ENCODE measurements around the gene ROR2. TPM values are rescaled to one million over a fixed set of nuclear protein-coding genes. Genes with fewer than 3 reads are reported as not detected.

ROR2 gene
- total and polyA plus RNA-seq, 4 donors: 0.13 to 0.84 (median 0.52) TPM

DNA sequence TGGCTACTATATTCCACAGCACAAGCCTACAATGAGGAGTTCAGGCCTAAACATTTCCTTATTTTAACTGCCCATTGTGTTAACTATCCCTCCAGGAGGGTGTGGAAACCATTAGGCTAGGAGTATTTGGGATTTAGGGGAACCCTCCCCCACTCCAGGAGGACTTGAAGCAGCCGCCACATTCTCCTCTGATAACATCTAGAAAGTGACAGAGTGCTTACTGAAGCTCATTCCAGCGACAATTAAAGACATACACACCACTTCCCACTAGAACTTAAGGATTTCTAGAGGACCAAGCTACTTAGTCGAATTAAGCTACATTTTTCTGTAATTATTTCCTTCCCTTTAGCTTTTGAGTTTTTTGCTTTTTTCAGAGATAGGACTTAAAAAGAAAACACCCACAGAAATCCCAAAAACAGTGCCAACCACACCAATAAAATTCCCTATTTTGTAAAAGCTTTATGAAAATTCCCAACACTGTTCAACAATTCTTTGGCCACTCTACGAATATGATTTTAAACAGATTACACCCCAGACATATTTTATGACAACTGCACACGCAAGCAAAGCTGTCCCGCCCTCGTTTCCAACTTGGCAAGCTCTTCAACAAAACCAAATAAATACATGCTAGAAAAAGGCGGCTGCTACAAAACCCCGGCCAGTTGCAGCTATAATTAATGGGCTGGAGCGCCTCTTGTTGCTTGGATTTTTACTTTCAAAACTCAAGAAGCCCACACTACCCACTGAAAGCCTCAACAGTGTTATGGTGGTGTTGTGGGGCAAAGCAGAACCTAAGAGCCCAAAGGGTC, 4.5 kb downstream of the ROR2 start (continued):
- TF ChIP-seq HNF4A (conservative IDR thresholded peaks at IDR 0.05): no peak

DNA sequence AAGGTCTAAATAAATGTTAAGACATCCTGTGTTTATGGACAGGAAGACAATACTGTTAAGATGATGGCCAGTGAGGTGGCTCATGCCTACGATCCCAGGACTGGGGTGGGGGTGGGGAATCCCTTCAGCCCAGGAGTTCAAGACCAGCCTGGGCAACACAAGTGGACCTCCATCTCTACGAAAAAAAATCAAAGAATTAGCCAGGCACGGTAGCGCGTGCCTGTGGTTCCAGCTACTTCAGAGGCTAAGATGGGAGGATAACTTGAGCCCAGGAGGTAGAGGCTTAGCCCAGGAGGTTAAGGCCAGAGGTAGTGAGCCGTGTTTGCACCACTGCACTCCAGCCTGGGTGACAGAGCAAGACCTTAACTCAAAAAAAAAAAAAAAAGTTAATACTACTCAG, 5.3 kb downstream of the ROR2 start:
- TF ChIP-seq FOXA1 (IDR thresholded peaks at IDR 0.05) (no peak), SP1 (IDR thresholded peaks at IDR 0.05) (no peak), HNF4A (conservative IDR thresholded peaks at IDR 0.05) (no peak), RXRA (IDR thresholded peaks at IDR 0.05) (no peak), RAD21 (IDR thresholded peaks at IDR 0.05) (no peak), EGR1 (IDR thresholded peaks at IDR 0.05; ENCODE audit: low read depth in 2 of 2) (no peak), NR2F2 (IDR thresholded peaks at IDR 0.05) (no peak)
- TF ChIP-seq, protein P1, sequence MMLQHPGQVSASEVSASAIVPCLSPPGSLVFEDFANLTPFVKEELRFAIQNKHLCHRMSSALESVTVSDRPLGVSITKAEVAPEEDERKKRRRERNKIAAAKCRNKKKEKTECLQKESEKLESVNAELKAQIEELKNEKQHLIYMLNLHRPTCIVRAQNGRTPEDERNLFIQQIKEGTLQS (IDR thresholded peaks at IDR 0.05): no peak
- TF ChIP-seq, protein P2, sequence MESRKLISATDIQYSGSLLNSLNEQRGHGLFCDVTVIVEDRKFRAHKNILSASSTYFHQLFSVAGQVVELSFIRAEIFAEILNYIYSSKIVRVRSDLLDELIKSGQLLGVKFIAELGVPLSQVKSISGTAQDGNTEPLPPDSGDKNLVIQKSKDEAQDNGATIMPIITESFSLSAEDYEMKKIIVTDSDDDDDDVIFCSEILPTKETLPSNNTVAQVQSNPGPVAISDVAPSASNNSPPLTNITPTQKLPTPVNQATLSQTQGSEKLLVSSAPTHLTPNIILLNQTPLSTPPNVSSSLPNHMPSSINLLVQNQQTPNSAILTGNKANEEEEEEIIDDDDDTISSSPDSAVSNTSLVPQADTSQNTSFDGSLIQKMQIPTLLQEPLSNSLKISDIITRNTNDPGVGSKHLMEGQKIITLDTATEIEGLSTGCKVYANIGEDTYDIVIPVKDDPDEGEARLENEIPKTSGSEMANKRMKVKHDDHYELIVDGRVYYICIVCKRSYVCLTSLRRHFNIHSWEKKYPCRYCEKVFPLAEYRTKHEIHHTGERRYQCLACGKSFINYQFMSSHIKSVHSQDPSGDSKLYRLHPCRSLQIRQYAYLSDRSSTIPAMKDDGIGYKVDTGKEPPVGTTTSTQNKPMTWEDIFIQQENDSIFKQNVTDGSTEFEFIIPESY (IDR thresholded peaks at IDR 0.05): no peak
- TF ChIP-seq, protein P3, sequence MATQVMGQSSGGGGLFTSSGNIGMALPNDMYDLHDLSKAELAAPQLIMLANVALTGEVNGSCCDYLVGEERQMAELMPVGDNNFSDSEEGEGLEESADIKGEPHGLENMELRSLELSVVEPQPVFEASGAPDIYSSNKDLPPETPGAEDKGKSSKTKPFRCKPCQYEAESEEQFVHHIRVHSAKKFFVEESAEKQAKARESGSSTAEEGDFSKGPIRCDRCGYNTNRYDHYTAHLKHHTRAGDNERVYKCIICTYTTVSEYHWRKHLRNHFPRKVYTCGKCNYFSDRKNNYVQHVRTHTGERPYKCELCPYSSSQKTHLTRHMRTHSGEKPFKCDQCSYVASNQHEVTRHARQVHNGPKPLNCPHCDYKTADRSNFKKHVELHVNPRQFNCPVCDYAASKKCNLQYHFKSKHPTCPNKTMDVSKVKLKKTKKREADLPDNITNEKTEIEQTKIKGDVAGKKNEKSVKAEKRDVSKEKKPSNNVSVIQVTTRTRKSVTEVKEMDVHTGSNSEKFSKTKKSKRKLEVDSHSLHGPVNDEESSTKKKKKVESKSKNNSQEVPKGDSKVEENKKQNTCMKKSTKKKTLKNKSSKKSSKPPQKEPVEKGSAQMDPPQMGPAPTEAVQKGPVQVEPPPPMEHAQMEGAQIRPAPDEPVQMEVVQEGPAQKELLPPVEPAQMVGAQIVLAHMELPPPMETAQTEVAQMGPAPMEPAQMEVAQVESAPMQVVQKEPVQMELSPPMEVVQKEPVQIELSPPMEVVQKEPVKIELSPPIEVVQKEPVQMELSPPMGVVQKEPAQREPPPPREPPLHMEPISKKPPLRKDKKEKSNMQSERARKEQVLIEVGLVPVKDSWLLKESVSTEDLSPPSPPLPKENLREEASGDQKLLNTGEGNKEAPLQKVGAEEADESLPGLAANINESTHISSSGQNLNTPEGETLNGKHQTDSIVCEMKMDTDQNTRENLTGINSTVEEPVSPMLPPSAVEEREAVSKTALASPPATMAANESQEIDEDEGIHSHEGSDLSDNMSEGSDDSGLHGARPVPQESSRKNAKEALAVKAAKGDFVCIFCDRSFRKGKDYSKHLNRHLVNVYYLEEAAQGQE (IDR thresholded peaks at IDR 0.05): no peak
- Histone ChIP-seq H3K4me3 (ENCODE audit: low read depth in 1 of 3, low read length in 3 of 3) (no peak overlapping the region), H3K36me3 (ENCODE audit: control insufficient read depth in 4 of 4, insufficient read depth in 3 of 4, low read depth in 1 of 4, low read length in 3 of 4) (no peaks in the 10 kb centered on the region), H3K4me1 (ENCODE audit: control insufficient read depth in 4 of 4, insufficient read depth in 4 of 4, low read length in 3 of 4) (peaks cover 4 to 12% (median 10%) of the 10 kb centered on the region in 4 donors), H3K9ac (ENCODE audit: low read depth in 1 of 2, low read length in 2 of 2) (no peak overlapping the region), H3K27ac (ENCODE audit: low read depth in 1 of 2, low read length in 2 of 2) (no peak overlapping the region), H3K9me3 (ENCODE audit: control insufficient read depth in 4 of 4, low read length in 3 of 4) (peaks cover 0 to 3% (median 0%) of the 10 kb centered on the region in 4 donors), H3K27me3 (ENCODE audit: control insufficient read depth in 4 of 4, insufficient read depth in 4 of 4, low read length in 3 of 4) (peaks cover 4 to 12% (median 9%) of the 10 kb centered on the region in 4 donors)
- WGBS: 65% methylated on average over 6 of the region's 6 CpGs
- no peak for DNase-seq (ENCODE audit: low spot score)

DNA sequence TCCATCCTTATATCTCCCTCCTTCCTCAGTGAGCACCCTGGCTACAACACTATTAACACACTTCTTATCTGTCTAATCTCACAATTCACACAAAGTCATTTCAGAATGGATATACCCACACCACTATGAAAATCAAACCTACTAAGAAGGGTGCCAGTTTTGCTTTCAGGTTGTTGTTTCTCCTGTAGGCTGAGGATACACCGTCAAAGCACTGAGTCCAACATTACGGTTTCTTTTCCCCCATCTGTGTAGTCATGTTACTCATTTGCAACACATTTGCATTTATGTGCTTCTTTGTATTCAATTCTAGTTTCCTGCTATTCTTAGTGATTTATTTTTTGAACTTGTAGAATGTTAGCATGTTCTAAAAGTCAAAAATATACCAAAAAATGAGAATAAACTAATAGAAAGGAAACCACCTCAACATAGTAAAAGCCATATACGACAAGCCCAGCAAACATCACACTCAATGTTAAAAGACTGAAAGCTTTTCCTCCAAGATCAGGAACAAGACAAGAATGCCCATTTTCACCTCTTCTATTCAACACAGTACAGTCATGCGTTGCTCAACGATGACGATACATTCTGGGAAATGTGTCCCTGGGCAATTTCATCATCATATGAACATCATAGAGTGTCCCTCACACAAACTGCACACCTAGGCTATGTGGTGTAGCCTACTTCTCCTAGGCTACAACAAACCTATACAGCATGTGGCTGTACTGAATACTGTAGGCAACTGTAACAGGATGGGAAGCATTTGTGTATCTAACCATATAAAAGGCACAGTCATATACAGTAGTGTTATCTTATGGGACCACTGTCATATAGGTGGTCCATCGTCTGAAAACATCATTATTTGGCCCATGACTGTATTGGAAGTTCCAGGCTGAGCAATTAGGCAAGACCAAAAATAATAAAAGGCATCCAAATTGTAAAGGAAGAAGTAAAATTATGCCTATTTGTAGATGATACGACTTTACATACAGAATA, 6.3 kb downstream of the ROR2 start:
- no peak overlapping the region for H3K27ac ChIP-seq (ENCODE audit: low read depth in 1 of 2, low read length in 2 of 2)
- no peak overlapping the region for H3K9ac ChIP-seq (ENCODE audit: low read depth in 1 of 2, low read length in 2 of 2)
- H3K4me1 ChIP-seq (ENCODE audit: control insufficient read depth in 4 of 4, insufficient read depth in 4 of 4, low read length in 3 of 4): peaks cover under 1 to 7% (median 4%) of the 10 kb centered on the region in 4 donors
- 82% methylated on average over 8 of the region's 8 CpGs for WGBS
- no peak for DNase-seq (ENCODE audit: low spot score)
- H3K9me3 ChIP-seq (ENCODE audit: control insufficient read depth in 4 of 4, low read length in 3 of 4): peaks cover 0 to 3% (median 0%) of the 10 kb centered on the region in 4 donors
- H3K4me3 ChIP-seq (ENCODE audit: low read depth in 1 of 3, low read length in 3 of 3): no peak overlapping the region
- no peaks in the 10 kb centered on the region for H3K36me3 ChIP-seq (ENCODE audit: control insufficient read depth in 4 of 4, insufficient read depth in 3 of 4, low read depth in 1 of 4, low read length in 3 of 4)
- peaks cover 2 to 12% (median 6%) of the 10 kb centered on the region in 4 donors for H3K27me3 ChIP-seq (ENCODE audit: control insufficient read depth in 4 of 4, insufficient read depth in 4 of 4, low read length in 3 of 4)
- TF ChIP-seq EGR1 (IDR thresholded peaks at IDR 0.05; ENCODE audit: low read depth in 2 of 2) (no peak), NR2F2 (IDR thresholded peaks at IDR 0.05) (no peak), RXRA (IDR thresholded peaks at IDR 0.05) (no peak), YY1 (IDR thresholded peaks at IDR 0.05) (no peak)
- TF ChIP-seq, protein P4, sequence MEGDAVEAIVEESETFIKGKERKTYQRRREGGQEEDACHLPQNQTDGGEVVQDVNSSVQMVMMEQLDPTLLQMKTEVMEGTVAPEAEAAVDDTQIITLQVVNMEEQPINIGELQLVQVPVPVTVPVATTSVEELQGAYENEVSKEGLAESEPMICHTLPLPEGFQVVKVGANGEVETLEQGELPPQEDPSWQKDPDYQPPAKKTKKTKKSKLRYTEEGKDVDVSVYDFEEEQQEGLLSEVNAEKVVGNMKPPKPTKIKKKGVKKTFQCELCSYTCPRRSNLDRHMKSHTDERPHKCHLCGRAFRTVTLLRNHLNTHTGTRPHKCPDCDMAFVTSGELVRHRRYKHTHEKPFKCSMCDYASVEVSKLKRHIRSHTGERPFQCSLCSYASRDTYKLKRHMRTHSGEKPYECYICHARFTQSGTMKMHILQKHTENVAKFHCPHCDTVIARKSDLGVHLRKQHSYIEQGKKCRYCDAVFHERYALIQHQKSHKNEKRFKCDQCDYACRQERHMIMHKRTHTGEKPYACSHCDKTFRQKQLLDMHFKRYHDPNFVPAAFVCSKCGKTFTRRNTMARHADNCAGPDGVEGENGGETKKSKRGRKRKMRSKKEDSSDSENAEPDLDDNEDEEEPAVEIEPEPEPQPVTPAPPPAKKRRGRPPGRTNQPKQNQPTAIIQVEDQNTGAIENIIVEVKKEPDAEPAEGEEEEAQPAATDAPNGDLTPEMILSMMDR (IDR thresholded peaks at IDR 0.05; ENCODE audit: low read depth, low read length, missing input control): no peak
- TF ChIP-seq, protein P2 (IDR thresholded peaks at IDR 0.05): no peak

Measured in liver (tissue), 9 donors.